NCI-H2171 (cell line): ENCODE measurements around the gene TMEM256.

Experiments used
- DNase-seq: peaks from one replicate; lab custom pipeline; 2025; lab: John Stamatoyannopoulos, UW

TMEM256 gene

GRCh38 chr17:7403977-7404736 lies at the start of gene TMEM256:
Gene TMEM256 (minus strand): TSS chr17:7404097. CDS start chr17:7404084, 13 bp downstream.
- peak; percentile 97 for DNase-seq

DNA sequence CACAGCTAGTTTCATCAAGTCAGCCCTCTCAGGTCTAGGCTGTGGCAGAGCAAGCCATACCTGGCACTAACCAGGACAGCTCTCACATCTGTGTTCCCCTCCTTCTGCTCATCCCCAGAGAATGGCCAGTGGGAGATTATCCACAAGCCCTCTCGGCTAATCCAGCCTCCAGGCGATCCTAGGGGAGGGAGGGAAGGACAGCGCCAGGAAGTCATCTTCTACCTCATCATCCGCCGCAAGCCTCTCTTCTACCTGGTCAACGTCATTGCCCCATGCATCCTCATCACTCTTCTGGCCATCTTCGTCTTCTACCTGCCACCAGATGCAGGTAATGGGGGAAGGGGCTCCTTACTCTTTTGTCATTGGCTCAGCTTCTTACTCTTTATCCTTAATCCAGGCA lies 44.6 kb upstream of the TMEM256 start:
- no peak for DNase-seq

DNA sequence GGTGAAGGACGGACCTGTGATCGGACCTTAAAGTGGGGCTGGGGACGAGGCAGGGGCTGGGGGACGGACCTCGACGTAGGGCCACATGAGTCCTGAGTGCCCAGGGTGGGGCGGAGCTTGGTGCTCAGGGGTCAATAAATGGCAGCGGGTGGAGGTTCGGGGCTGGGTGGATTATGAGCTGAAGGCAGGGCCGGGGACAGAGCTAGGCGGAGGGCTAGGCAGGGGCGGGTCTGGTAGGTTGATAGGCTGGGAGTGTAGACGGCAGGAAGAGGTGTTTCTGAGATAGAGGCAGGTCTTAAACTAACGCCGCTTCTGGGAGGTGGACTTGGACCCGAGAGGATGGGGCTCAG lies 41.7 kb upstream of the TMEM256 start:
- no peak for DNase-seq

GRCh38 chr17:7444682-7445618 lies 41.1 kb upstream of the TMEM256 start, which contains the start of gene CHRNB1:
Gene CHRNB1 (plus strand): TSS chr17:7445061. CDS start chr17:7445128, 67 bp downstream.
- DNase-seq = peak; percentile 54

DNA sequence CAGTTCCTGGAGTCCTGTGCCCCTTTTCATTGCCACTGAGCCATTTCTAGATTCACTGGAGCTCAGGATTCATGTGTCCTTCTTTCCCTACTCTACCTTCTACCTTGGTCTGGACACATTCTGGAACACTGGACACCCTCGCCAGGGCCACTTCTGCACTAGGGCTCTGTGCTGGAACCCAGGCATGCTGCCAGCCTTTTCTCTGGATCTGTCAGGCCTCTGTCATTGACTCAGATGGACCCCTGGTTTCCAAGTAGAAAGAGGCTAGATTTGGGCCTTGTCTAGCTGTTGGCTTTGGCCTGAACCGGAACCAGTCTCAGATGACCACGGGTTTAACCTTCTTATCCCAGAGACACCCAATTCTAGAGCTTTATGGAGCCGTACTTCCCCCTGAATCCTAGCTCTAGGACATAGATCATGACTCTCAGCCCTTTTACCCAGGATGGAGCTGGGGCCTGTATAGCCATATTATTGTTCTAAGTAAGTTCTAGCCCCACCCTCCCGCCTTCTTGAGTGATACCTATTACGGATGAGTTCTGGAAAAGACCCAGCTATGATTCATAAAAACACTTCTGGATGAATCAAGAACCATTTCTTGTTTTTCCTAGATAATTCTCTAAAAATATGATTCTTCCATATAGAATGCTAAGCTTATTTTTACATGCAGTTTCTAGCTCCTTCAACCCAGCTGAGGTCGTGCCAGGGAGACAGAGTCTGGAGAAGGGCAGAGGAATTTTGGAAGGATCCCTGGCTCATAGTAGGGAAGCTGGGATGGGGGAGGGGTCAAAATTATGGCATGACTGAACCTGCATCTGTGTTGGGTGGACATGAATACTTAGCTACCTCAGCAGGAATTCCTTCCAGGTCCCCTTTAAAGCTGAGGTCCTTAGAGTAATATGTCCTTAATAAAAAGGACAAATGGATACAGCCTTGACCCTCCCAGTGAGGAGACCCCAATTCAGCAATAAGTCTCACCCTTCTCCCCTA lies 39.9 kb upstream of the TMEM256 start:
- DNase-seq = no peak

DNA sequence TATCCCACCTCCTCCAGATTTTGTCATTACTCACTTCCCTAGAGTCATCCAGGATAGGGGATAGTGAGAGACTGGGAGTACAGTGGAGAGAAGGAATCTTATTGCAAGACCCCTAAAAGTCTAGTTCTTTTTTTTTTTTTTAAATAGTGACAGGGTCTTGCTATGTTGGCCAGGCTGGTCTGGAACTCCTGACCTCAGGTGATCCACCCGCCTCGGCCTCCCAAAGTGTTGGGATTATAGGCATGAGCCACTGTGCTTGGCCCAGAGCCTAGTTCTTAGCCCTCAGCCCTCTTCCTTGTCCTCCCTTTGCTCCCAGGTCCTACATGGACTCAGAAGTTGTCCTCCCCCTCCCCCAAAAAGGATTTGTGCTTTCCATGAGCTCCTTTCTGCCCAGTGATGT lies 38.2 kb upstream of the TMEM256 start:
- no peak for DNase-seq

DNA sequence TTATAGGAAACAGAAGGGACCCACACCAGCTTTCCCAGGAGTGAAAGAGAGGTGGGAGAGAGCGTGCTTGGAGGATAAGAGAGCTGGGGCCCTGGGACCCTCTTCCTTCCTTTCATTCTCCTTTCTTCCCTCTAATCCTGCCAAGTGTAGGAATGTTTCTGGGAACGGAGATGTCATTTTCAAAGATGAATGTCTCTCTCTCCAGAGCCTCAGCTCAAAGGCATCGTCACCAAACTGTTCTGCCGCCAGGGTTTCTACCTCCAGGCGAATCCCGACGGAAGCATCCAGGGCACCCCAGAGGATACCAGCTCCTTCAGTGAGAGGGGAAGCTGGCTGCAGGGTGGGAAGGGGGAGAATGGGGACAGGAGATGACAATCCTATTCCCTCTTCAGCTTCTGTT lies 37.4 kb upstream of the TMEM256 start:
- DNase-seq = no peak

- no peak for DNase-seq
These were observed 36.9 kb upstream of the TMEM256 start for GRCh38 chr17:7440834-7441195.

- peak; percentile 42 for DNase-seq
These were observed 36.4 kb upstream of the TMEM256 start for GRCh38 chr17:7440113-7440833.

- DNase-seq = no peak
These were observed 35.7 kb upstream of the TMEM256 start, which contains the start of gene FGF11 for GRCh38 chr17:7439462-7440112. Gene FGF11 (plus strand): TSS chr17:7439512. CDS start chr17:7439621, 109 bp downstream.

DNA sequence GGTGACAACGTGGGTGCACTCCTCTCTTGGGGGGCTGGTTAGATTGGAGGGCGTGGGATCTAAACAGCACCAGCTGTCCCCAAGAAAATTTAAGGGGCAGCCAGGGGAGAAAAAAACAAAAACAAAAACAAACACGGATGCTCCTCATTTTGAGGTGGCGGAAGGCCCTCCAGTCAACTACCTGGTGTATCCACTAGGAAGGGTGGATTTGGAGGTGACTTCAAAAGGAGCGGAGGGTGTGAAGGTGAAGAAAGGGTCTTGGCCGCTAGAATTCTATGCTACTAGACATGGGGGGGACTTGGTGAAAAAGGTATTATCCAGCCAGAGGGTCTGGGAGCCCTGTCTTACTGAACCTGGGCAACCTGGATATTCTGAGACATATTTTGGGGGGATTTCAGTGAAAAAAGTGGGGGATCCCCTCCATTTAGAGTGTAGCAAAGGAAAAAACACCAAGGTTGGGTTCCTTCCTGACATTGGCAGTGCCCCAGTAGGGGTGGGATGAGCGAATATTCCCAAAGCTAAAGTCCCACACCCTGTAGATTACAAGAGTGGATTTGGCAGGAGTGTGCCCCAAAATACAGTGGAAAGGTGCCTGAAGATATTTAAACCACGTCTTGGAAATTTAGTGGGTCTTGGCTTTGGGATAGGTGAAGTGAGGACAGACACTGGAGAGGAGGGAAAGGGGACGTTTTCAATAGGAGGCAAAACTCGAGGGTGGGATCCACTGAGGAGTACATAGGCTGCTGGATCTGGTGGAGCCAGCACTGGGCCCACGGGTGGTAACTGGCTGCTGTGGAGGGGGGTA lies 35.0 kb upstream of the TMEM256 start:
- no peak for DNase-seq

DNA sequence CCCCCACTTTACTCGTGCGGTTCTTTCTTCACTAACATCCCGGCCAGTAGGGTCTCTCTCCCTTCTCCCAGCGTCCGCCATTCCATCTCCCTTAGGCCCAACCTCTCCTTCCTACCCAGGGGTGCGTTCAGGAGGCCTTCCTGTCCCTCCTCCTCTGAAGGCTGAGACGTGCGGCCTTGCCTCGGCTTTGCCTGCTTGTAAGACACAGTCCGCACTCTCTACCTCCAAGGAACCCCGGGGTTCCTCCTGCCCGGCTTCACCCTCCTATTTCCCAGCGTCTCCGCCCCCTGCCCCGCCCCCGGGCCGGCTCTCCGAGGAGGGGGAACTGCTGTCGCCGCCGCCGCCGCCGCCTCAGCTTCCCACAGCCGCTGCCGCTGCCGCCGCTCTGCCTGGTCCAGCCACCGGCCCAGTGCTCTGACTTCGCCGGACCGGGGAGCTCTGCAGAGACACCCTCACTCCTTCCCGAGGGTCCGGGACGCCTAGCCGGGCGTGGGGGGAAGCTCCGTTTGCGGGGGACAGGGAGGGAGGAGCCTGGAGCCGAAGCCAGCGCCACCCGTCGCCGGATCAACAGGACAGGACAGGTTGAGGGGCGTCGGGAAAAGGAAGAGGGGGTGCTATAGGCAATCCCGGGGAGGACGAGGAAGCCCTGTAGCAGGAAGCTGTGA lies 34.2 kb upstream of the TMEM256 start:
- no peak for DNase-seq

- DNase-seq = no peak
These were observed 33.5 kb upstream of the TMEM256 start for GRCh38 chr17:7437369-7437863.

- peak; percentile 78 for DNase-seq
These were observed 32.9 kb upstream of the TMEM256 start for GRCh38 chr17:7436556-7437368.

DNA sequence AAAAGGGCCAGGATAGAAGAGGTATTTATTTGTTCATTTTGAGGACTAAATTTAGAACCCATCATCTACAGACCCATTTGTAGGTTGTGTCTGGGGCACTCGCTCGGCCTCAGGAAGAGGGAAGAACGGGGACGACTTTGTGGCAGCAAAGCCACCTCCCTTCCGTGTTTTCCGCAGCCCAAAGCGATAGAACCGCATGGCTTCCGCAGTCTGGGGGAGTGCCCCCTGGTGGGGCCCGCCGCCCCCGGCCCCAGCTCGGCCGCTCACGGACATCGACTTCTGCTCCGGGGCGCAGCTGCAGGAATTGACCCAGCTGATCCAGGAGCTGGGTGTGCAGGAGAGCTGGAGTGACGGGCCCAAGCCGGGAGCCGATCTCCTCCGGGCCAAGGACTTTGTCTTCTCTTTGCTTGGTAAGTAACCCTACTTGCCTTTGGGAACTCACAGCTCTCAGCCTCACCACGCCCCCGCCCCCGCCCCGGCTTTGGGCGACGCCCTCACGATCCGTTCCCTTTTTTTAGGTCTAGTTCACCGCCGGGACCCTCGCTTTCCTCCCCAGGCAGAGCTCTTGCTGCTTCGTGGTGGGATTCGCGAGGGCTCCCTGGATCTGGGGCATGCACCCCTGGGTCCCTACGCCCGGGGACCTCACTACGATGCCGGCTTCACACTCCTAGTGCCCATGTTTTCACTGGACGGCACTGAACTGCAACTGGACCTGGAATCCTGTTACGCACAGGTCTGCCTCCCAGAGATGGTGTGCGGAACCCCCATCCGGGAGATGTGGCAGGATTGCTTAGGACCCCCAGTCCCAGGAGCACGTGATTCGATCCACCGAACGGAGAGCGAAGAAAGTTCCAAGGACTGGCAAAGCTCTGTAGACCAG lies 32.0 kb upstream of the TMEM256 start:
- no peak for DNase-seq

DNA sequence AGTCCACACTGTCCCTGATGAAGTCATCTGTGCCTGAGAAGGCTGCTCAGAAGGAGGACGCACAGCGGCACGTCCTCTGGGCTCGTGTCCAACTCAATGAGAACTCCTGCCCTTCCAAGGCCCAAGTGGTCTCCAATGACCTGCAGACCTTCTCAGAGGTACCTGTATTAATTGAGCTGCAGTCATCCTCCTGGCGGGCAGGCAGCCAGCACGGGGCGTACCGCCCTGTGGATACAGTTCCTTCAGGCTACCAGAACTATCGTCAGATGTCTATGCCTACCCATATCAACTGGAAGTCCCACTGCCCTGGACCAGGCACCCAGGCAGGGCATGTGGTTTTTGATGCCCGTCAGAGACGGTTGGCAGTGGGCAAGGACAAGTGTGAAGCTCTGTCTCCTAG lies 28.4 kb upstream of the TMEM256 start:
- DNase-seq = no peak

GRCh38 chr17:7431231-7431630 lies 27.3 kb upstream of the TMEM256 start:
- no peak for DNase-seq
